DMS 273 (cell line): ENCODE results near the gene TSTD2.
A peak's percentile ranks its signal among the peaks of the same experiment; 100 is the strongest.
"Not testable (repeated sequence)": the region's sequence is repeated elsewhere in the genome, so short reads cannot be mapped to it uniquely, and the experiment has no call there.

Experiments
- DNase-seq: peaks from one replicate; lab custom pipeline; 2025; ENCODE audit not compliant: unreplicated experiment; lab: John Stamatoyannopoulos, UW

TSTD2 gene

GRCh38 chr9:97632248-97632984, 752 bp downstream of the TSTD2 start:
- DNase-seq, result peak; percentile 87

GRCh38 chr9:97630591-97630990, 2.6 kb downstream of the TSTD2 start:
- DNase-seq, result no peak

- no peak for DNase-seq
Measured at GRCh38 chr9:97629156-97629555, 4.0 kb downstream of the TSTD2 start.

GRCh38 chr9:97628668-97629067, 4.5 kb downstream of the TSTD2 start:
- no peak for DNase-seq

- DNase-seq, result no peak
Measured at GRCh38 chr9:97627624-97628023, 5.5 kb downstream of the TSTD2 start.

- no peak for DNase-seq
Measured at GRCh38 chr9:97625620-97626019, 7.5 kb downstream of the TSTD2 start.

- no peak for DNase-seq
Measured at GRCh38 chr9:97623946-97624345, 9.2 kb downstream of the TSTD2 start.

GRCh38 chr9:97622483-97622882, 10.7 kb downstream of the TSTD2 start:
- DNase-seq, result not testable (repeated sequence)

- not testable (repeated sequence) for DNase-seq
Measured at GRCh38 chr9:97620063-97620462, 13.1 kb downstream of the TSTD2 start.

GRCh38 chr9:97617939-97618416, 15.2 kb downstream of the TSTD2 start:
- DNase-seq, result no peak

- peak; percentile 81 for DNase-seq
Measured at GRCh38 chr9:97615439-97616072, 17.6 kb downstream of the TSTD2 start.

GRCh38 chr9:97604901-97605645, 28.1 kb downstream of the TSTD2 start:
- DNase-seq, result no peak

GRCh38 chr9:97602430-97602829, 30.7 kb downstream of the TSTD2 start:
- no peak for DNase-seq

- DNase-seq, result no peak
Measured at GRCh38 chr9:97601228-97601898, 31.8 kb downstream of the TSTD2 start.

- DNase-seq, result no peak
Measured at GRCh38 chr9:97600531-97601227, 32.5 kb downstream of the TSTD2 start.

GRCh38 chr9:97599314-97599846, 33.8 kb downstream of the TSTD2 start:
- no peak for DNase-seq

- DNase-seq, result peak; percentile 86
Measured at GRCh38 chr9:97598461-97599288, 34.5 kb downstream of the TSTD2 start.

GRCh38 chr9:97596906-97597305, 36.3 kb downstream of the TSTD2 start:
- peak; percentile 73 for DNase-seq

GRCh38 chr9:97594381-97594921, 38.7 kb downstream of the TSTD2 start:
- peak; percentile 88 for DNase-seq
